ENCODE results near the gene KRTAP3-2.

DNA sequence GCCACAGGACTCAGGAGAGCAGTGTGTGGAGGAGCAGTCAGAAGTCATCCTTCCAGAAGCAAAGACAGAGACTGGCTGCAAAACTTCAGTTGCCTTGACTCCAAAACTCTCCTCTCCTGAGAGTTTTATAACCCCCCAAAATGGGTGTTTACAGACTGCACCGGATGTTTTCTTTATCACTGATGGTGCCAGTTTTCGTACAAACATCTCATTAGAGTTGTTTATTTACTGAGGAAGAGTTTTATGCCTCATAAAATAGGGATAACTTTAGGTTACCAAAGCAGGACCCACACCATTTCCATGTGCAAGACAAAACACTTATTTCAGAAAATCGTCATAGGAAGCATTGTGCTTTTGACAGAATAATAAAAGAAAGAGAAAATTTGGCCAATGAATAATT lies 15.5 kb downstream of the KRTAP3-2 start, which contains the start of gene KRT40:
- TF ChIP-seq EZH2 (IDR thresholded peaks at IDR 0.05; ENCODE audit: insufficient read depth, poor library complexity, severe bottlenecking) (no peak), EZH2phosphoT487 (IDR thresholded peaks at IDR 0.05; ENCODE audit: insufficient read depth, low read depth) (no peak)

All from GM23248 (cell line).